ENCODE data around the gene MAT1A. TPM values are rescaled to one million over a fixed set of nuclear protein-coding genes. Genes with fewer than 3 reads are reported as not detected.

The MAT1A gene
- total RNA-seq, 2 experiments from 2014 or later: not detected

GRCh38 chr10:80283536-80284199 is 5.8 kb downstream of the MAT1A start:
- ChIA-PET POLR2A (no interaction called here), CTCF (no interaction called here)

- CTCF ChIA-PET: no interaction called here
- POLR2A ChIA-PET: no interaction called here
These were observed 6.3 kb downstream of the MAT1A start for GRCh38 chr10:80283119-80283518.

- CTCF ChIA-PET: no interaction called here
- POLR2A ChIA-PET: no interaction called here
These were observed 7.4 kb downstream of the MAT1A start for GRCh38 chr10:80281784-80282765.

GRCh38 chr10:80281292-80281691 is 8.2 kb downstream of the MAT1A start:
- CTCF ChIA-PET: no interaction called here

GRCh38 chr10:80280071-80280800 is 9.2 kb downstream of the MAT1A start:
- POLR2A ChIA-PET: no interaction called here
- CTCF ChIA-PET: no interaction called here

More at GRCh38 chr10:80281292-80281691, 8.2 kb downstream of the MAT1A start:
- POLR2A ChIA-PET: no interaction called here

GRCh38 chr10:80279146-80279545 is 10.3 kb downstream of the MAT1A start:
- CTCF ChIA-PET: no interaction called here
- POLR2A ChIA-PET: no interaction called here

GRCh38 chr10:80278480-80278879 is 11.0 kb downstream of the MAT1A start:
- POLR2A ChIA-PET: no interaction called here
- CTCF ChIA-PET: interaction anchor here (0.9 kb wide), 1 partner anchor 8 kb away, joined by 3 read pairs; no protein-coding TSS in a partner anchor

- ChIA-PET CTCF (interaction anchor here (0.9 kb wide), 1 partner anchor 9 kb away, joined by 3 read pairs; no protein-coding TSS in a partner anchor), POLR2A (no interaction called here)
These were observed 11.7 kb downstream of the MAT1A start for GRCh38 chr10:80277567-80278250.

- ChIA-PET POLR2A (no interaction called here), CTCF (no interaction called here)
These were observed 12.4 kb downstream of the MAT1A start for GRCh38 chr10:80277016-80277415.

GRCh38 chr10:80276335-80276734 is 13.1 kb downstream of the MAT1A start:
- ChIA-PET POLR2A (no interaction called here), CTCF (no interaction called here)

GRCh38 chr10:80275756-80276155 is 13.7 kb downstream of the MAT1A start:
- ChIA-PET CTCF (no interaction called here), POLR2A (no interaction called here)

GRCh38 chr10:80275135-80275498 is 14.3 kb downstream of the MAT1A start:
- CTCF ChIA-PET: no interaction called here

GRCh38 chr10:80274396-80275134 is 14.9 kb downstream of the MAT1A start:
- ChIA-PET POLR2A (no interaction called here), CTCF (no interaction called here)

More at GRCh38 chr10:80275135-80275498, 14.3 kb downstream of the MAT1A start:
- POLR2A ChIA-PET: no interaction called here

GRCh38 chr10:80273523-80274170 is 15.8 kb downstream of the MAT1A start:
- CTCF ChIA-PET: interaction anchor here (1.0 to 1.8 kb wide), 2 partner anchors 13 to 130 kb away, joined by 3 to 6 read pairs; no protein-coding TSS in a partner anchor
- POLR2A ChIA-PET: no interaction called here

- POLR2A ChIA-PET: no interaction called here
These were observed 16.5 kb downstream of the MAT1A start for GRCh38 chr10:80272793-80273522.

GRCh38 chr10:80271416-80271815 is 18.0 kb downstream of the MAT1A start:
- CTCF ChIA-PET: no interaction called here
- POLR2A ChIA-PET: no interaction called here

More at GRCh38 chr10:80272793-80273522, 16.5 kb downstream of the MAT1A start:
- CTCF ChIA-PET: interaction anchor here (1.0 to 1.8 kb wide), 2 partner anchors 12 to 130 kb away, joined by 3 to 6 read pairs; no protein-coding TSS in a partner anchor

GRCh38 chr10:80270887-80271286 is 18.6 kb downstream of the MAT1A start:
- ChIA-PET CTCF (no interaction called here), POLR2A (no interaction called here)

Data from activated CD8-positive, alpha-beta memory T cell treated with anti-CD3 and anti-CD28 coated beads for 36 hours (primary cell).